HepG2 (cell line): ENCODE results near the gene GRM7.

Experiments used
- CAMTA2 ChIP-seq: sonication (generic); formaldehyde crosslinking; IDR thresholded peaks from 2 replicates; pipeline ENCODE4 v1.4.0; 2020; ENCODE audit warnings: mild to moderate bottlenecking, missing genetic modification reagents, borderline replicate concordance
- CEBPB ChIP-seq: IDR thresholded peaks from 2 replicates; pipeline ENCODE4 v1.6.1; 2011; ENCODE audit warnings: low read depth, low read length, improper control_type of control experiment, borderline replicate concordance
- CTCF ChIP-seq: sonication (generic); formaldehyde crosslinking; IDR thresholded peaks from 2 replicates; pipeline ENCODE4 v1.5.0; 2020; ENCODE audit warnings: mild to moderate bottlenecking, missing genetic modification reagents, moderate library complexity
- EZH2 ChIP-seq: conservative IDR thresholded peaks from 2 replicates; pipeline ENCODE4 v1.6.1; 2012; ENCODE audit warnings: mild to moderate bottlenecking, low read depth, low read length, moderate library complexity
- FOXK2 ChIP-seq: fragments of 450-650 bp; IDR thresholded peaks from 2 replicates; pipeline ENCODE4 v1.6.1; 2016
- HMGXB4 ChIP-seq, 2 experiments: sonication (generic) in 1 of 2; formaldehyde crosslinking in 1 of 2; IDR thresholded peaks; 2 replicates each; pipeline versions ENCODE4 v1.4.0 to v1.6.1; 2018 to 2020; ENCODE audit warnings: missing genetic modification reagents in 2 of 2, borderline replicate concordance in 1 of 2, low read depth in 1 of 2, mild to moderate bottlenecking in 1 of 2, missing biosample characterization in 1 of 2
- PHF8 ChIP-seq: sonication (generic); formaldehyde crosslinking; IDR thresholded peaks from 2 replicates; pipeline ENCODE4 v1.5.0; 2020; ENCODE audit warnings: missing genetic modification reagents
- SRSF1 ChIP-seq: fragments of 200-400 bp; formaldehyde crosslinking; optimal IDR thresholded peaks from 2 replicates; pipeline ENCODE3; 2017; ENCODE audit warnings: mild to moderate bottlenecking, low read depth, low read length, moderate library complexity
- TAF1 ChIP-seq: sonication (generic); formaldehyde crosslinking; IDR thresholded peaks from 2 replicates; pipeline ENCODE4 v1.4.0; 2020; ENCODE audit warnings: missing genetic modification reagents
- ZFP1 ChIP-seq: IDR thresholded peaks from 2 replicates; pipeline ENCODE4 v1.6.1; 2016

- no peak for TF ChIP-seq TAF1 (CRISPR knock-in tag)
- TF ChIP-seq ZFP1 (CRISPR knock-in tag) = no peak
- no peak for TF ChIP-seq CAMTA2 (CRISPR knock-in tag)
- no peak for TF ChIP-seq PHF8
- no peak for TF ChIP-seq HMGXB4 (CRISPR knock-in tag; IDR thresholded peaks at IDR 0.05; ENCODE audit: borderline replicate concordance in 1 of 2, low read depth in 1 of 2)
- TF ChIP-seq CTCF (CRISPR knock-in tag) = no peak
- no peak for TF ChIP-seq CEBPB
- TF ChIP-seq FOXK2 = no peak
- TF ChIP-seq EZH2 = no peak
- TF ChIP-seq SRSF1 = no peak
Observed at GRCh38 chr3:6862880-6863195, 1.9 kb downstream of the GRM7 start.
